GM12801 (cell line): ENCODE measurements around the gene SAFB.

ENCODE experiments used
- CTCF ChIP-seq: IDR thresholded peaks from one replicate; pipeline ENCODE4 v1.5.1; 2011; ENCODE audit warnings: control low read depth; ENCODE audit not compliant: insufficient read length; ENCODE audit errors: extremely low read depth

Gene SAFB

GRCh38 chr19:5622465-5623396, at the start of gene SAFB, which contains the start of gene SAFB2:
SAFB (plus strand) TSS chr19:5623083; CDS start chr19:5623206, 123 bp downstream.
SAFB2 (minus strand) TSS chr19:5622776; CDS start chr19:5622715, 61 bp downstream.
- no peak for TF ChIP-seq CTCF

- TF ChIP-seq CTCF: no peak
Observed at GRCh38 chr19:5575590-5575989, 47.3 kb upstream of the SAFB start.

- TF ChIP-seq CTCF: no peak
Observed at GRCh38 chr19:5578097-5578846, 44.6 kb upstream of the SAFB start.

DNA sequence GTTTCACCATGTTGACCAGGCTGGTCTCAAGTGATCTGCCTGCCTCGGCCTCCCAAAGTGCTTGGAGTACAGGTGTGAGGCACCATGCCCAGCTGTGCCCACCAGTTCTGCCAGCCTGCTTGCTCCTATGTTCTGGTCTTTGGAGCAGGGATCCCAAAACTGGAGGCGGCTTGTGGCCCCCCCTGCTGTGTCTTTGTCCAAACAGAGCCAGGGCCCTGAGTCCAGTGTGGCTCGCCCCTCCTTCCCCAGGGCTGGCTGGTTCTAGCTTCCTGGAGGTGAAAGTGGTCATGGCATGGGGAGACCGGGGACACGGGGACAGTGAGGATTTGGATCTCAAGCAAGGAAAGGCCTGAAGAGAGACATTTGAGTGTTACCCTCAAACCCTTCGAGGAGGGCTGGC, 43.6 kb upstream of the SAFB start:
- no peak for TF ChIP-seq CTCF

DNA sequence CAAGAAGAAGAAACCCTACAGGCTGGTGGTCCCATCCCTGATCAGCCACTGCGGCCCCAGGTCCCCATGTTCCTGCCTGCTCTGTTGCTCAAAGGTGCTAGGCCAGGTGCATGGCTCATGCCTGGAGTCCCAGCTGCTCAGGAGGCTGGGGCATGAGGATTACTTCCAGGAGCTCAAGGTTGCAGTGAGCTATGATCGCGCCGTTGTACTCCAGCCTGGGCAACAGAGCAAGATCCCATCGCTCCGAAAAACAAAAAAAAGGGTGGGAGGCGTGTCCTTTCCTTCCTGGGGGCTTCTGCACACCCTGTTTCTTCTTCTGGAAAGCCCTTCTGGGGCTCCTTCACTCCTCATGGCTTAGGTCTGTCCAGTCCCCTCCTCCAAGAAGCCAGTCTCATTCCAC, 43.2 kb upstream of the SAFB start:
- TF ChIP-seq CTCF: no peak

GRCh38 chr19:5580161-5580571, 42.7 kb upstream of the SAFB start:
- no peak for TF ChIP-seq CTCF
